ENCODE data around the gene EXOSC2. TPM values are rescaled to one million over a fixed set of nuclear protein-coding genes. Genes with fewer than 3 reads are reported as not detected.

EXOSC2 gene
- total RNA-seq, 1 experiment from 2014 or later: 71.5 TPM

DNA sequence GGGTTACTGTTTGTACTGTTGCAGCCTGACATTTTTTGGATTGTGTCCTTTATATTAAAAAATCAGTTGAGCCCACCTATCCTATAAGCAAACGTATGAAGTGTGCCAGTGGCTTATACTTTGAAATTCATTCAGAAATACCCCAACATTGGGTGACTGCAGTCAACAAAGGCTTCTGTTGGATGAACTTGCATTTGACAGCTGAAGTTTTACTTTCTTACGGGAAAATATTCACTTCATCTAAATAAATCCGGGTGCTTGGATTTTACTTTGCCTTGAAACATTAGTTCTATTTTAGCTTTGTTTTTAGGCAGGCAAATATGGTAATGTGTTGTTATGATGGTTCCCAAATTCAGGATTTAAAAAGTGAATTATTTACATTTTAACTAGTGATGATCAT lies 21.7 kb downstream of the EXOSC2 start:
- no TSS peak for BruUV-seq (replicated peaks)
- H3K27ac ChIP-seq (ENCODE audit: low read depth, low read length): no peak overlapping the region
- H3K9me3 ChIP-seq (ENCODE audit: control insufficient read depth in 1 of 2, insufficient read depth in 1 of 2, low read depth in 1 of 2, low read length in 2 of 2): no peaks in the 10 kb centered on the region
- H2AFZ ChIP-seq (ENCODE audit: low read depth, low read length, poor library complexity, severe bottlenecking): no peak overlapping the region
- no peak for TF ChIP-seq ZFX (IDR thresholded peaks at IDR 0.05)
- TF ChIP-seq, protein P1, sequence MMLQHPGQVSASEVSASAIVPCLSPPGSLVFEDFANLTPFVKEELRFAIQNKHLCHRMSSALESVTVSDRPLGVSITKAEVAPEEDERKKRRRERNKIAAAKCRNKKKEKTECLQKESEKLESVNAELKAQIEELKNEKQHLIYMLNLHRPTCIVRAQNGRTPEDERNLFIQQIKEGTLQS (IDR thresholded peaks at IDR 0.05): no peak
- TF ChIP-seq ELF1 (IDR thresholded peaks at IDR 0.05; ENCODE audit: borderline replicate concordance, low read depth): no peak
- TF ChIP-seq EZH2phosphoT487 (IDR thresholded peaks at IDR 0.05; ENCODE audit: borderline replicate concordance): no peak
- TF ChIP-seq, protein P2, sequence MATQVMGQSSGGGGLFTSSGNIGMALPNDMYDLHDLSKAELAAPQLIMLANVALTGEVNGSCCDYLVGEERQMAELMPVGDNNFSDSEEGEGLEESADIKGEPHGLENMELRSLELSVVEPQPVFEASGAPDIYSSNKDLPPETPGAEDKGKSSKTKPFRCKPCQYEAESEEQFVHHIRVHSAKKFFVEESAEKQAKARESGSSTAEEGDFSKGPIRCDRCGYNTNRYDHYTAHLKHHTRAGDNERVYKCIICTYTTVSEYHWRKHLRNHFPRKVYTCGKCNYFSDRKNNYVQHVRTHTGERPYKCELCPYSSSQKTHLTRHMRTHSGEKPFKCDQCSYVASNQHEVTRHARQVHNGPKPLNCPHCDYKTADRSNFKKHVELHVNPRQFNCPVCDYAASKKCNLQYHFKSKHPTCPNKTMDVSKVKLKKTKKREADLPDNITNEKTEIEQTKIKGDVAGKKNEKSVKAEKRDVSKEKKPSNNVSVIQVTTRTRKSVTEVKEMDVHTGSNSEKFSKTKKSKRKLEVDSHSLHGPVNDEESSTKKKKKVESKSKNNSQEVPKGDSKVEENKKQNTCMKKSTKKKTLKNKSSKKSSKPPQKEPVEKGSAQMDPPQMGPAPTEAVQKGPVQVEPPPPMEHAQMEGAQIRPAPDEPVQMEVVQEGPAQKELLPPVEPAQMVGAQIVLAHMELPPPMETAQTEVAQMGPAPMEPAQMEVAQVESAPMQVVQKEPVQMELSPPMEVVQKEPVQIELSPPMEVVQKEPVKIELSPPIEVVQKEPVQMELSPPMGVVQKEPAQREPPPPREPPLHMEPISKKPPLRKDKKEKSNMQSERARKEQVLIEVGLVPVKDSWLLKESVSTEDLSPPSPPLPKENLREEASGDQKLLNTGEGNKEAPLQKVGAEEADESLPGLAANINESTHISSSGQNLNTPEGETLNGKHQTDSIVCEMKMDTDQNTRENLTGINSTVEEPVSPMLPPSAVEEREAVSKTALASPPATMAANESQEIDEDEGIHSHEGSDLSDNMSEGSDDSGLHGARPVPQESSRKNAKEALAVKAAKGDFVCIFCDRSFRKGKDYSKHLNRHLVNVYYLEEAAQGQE (IDR thresholded peaks at IDR 0.05; ENCODE audit: low read depth): no peak
- no peak for TF ChIP-seq CEBPB (IDR thresholded peaks at IDR 0.05; ENCODE audit: low read depth)
- TF ChIP-seq SIN3A (IDR thresholded peaks at IDR 0.05; ENCODE audit: low read depth): no peak
- TF ChIP-seq, protein P3, sequence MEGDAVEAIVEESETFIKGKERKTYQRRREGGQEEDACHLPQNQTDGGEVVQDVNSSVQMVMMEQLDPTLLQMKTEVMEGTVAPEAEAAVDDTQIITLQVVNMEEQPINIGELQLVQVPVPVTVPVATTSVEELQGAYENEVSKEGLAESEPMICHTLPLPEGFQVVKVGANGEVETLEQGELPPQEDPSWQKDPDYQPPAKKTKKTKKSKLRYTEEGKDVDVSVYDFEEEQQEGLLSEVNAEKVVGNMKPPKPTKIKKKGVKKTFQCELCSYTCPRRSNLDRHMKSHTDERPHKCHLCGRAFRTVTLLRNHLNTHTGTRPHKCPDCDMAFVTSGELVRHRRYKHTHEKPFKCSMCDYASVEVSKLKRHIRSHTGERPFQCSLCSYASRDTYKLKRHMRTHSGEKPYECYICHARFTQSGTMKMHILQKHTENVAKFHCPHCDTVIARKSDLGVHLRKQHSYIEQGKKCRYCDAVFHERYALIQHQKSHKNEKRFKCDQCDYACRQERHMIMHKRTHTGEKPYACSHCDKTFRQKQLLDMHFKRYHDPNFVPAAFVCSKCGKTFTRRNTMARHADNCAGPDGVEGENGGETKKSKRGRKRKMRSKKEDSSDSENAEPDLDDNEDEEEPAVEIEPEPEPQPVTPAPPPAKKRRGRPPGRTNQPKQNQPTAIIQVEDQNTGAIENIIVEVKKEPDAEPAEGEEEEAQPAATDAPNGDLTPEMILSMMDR (IDR thresholded peaks at IDR 0.05 in 2 of 3, conservative IDR thresholded peaks at IDR 0.05 in 1 of 3; ENCODE audit: borderline replicate concordance in 1 of 3, insufficient read depth in 1 of 3, low read depth in 2 of 3, low read length in 2 of 3): no peak
- no peak for TF ChIP-seq JUND (IDR thresholded peaks at IDR 0.05)
- TF ChIP-seq EZH2 (IDR thresholded peaks at IDR 0.05): no peak
- TF ChIP-seq TCF7L2 (IDR thresholded peaks at IDR 0.05; ENCODE audit: borderline replicate concordance, extremely low read depth, insufficient read depth, insufficient read length): no peak
- no peak for TF ChIP-seq SRF (IDR thresholded peaks at IDR 0.05; ENCODE audit: low read depth)
- TF ChIP-seq EGR1 (IDR thresholded peaks at IDR 0.05; ENCODE audit: low read depth): no peak
- no peak for TF ChIP-seq RAD21 (IDR thresholded peaks at IDR 0.05; ENCODE audit: low read depth)
- TF ChIP-seq POLR2A (IDR thresholded peaks at IDR 0.05; ENCODE audit: borderline replicate concordance, extremely low read depth, insufficient read depth, insufficient read length): no peak
- TF ChIP-seq CBX3 (IDR thresholded peaks at IDR 0.05; ENCODE audit: low read depth): no peak
- TF ChIP-seq, protein P4, sequence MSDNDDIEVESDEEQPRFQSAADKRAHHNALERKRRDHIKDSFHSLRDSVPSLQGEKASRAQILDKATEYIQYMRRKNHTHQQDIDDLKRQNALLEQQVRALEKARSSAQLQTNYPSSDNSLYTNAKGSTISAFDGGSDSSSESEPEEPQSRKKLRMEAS (IDR thresholded peaks at IDR 0.05): no peak
- no peak for TF ChIP-seq SP1 (IDR thresholded peaks at IDR 0.05; ENCODE audit: low read depth)
- no peak for TF ChIP-seq FOSL1 (IDR thresholded peaks at IDR 0.05; ENCODE audit: low read depth)
- TF ChIP-seq YY1 (IDR thresholded peaks at IDR 0.05; ENCODE audit: extremely low read depth, insufficient replicate concordance, low read depth, low read length): no peak
- intact Hi-C loops (cut with micrococcal nuclease): no loop called here
- H3K4me2 ChIP-seq (ENCODE audit: low read length): peak overlapping the region; percentile 97; the same call in 1 of the 2 replicates
- H3K9me2 ChIP-seq (ENCODE audit: insufficient read depth): no peaks in the 10 kb centered on the region
- no peak overlapping the region for H3K9ac ChIP-seq (ENCODE audit: low read length)
- H3K4me3 ChIP-seq (replicated peaks in 1 of 2; ENCODE audit: low read depth in 1 of 2, low read length in 2 of 2): no peak overlapping the region
- ATAC-seq (no peak), DNase-seq (ENCODE audit: low read depth, low spot score) (no peak)
- H3K79me2 ChIP-seq (ENCODE audit: insufficient read depth, low read length): peaks cover 70% of the 10 kb centered on the region
- CTCF ChIA-PET: interaction anchor here (0.8 kb wide), 1 partner anchor 14 kb away, joined by 4 read pairs; no protein-coding TSS in a partner anchor
- peaks cover 0 to 38% of the 10 kb centered on the region in 2 experiments; a peak in 3 of 4 replicates for H3K4me1 ChIP-seq (ENCODE audit: control insufficient read depth in 1 of 2, insufficient read depth in 2 of 2, low read length in 2 of 2)
- H3K36me3 ChIP-seq (ENCODE audit: control insufficient read depth in 1 of 2, insufficient read depth in 2 of 2, low read length in 2 of 2): no peaks in the 10 kb centered on the region
- RAD21 ChIA-PET (ENCODE audit: low non-redundant PET in 1 of 2, low total read pairs in 2 of 2, uncharacterized antibody in 2 of 2, unreplicated experiment in 2 of 2): no interaction called here
- H3K27me3 ChIP-seq (ENCODE audit: insufficient read depth, low read length): no peaks in the 10 kb centered on the region
- no peaks in the 10 kb centered on the region for H4K20me1 ChIP-seq (ENCODE audit: insufficient read depth)
- POLR2A ChIA-PET: interaction anchor here (1.5 kb wide), 1 partner anchor 13 kb away, joined by 5 read pairs; no protein-coding TSS in a partner anchor
